Activated T-cell treated with anti-CD3 and anti-CD28 coated beads, Interleukin-2, amount 50 U/mL, for 24 hours (primary cell): ENCODE measurements around the gene MVB12B.

Experiments used
- DNase-seq: peaks from one replicate; pipeline ENCODE4 v3.0.0-alpha.2; 2020
- H3K27ac Mint-ChIP-seq: 2 replicates; pipeline ENCODE4 v1.8.0; 2020; ENCODE audit warnings: mild to moderate bottlenecking, mixed read lengths
- H3K27me3 Mint-ChIP-seq: 2 replicates; pipeline ENCODE4 v1.8.0; 2020; ENCODE audit warnings: mixed read lengths
- H3K36me3 Mint-ChIP-seq: 2 replicates; pipeline ENCODE4 v1.8.0; 2020; ENCODE audit warnings: low read depth, mixed read lengths
- H3K4me1 Mint-ChIP-seq: 2 replicates; pipeline ENCODE4 v1.8.0; 2020; ENCODE audit warnings: low read depth, mixed read lengths
- H3K4me3 Mint-ChIP-seq: 2 replicates; pipeline ENCODE4 v1.8.0; 2020; ENCODE audit warnings: mild to moderate bottlenecking, moderate library complexity, mixed read lengths
- H3K9me3 Mint-ChIP-seq: 2 replicates; pipeline ENCODE4 v1.8.0; 2020; ENCODE audit warnings: mixed read lengths

MVB12B gene

DNA sequence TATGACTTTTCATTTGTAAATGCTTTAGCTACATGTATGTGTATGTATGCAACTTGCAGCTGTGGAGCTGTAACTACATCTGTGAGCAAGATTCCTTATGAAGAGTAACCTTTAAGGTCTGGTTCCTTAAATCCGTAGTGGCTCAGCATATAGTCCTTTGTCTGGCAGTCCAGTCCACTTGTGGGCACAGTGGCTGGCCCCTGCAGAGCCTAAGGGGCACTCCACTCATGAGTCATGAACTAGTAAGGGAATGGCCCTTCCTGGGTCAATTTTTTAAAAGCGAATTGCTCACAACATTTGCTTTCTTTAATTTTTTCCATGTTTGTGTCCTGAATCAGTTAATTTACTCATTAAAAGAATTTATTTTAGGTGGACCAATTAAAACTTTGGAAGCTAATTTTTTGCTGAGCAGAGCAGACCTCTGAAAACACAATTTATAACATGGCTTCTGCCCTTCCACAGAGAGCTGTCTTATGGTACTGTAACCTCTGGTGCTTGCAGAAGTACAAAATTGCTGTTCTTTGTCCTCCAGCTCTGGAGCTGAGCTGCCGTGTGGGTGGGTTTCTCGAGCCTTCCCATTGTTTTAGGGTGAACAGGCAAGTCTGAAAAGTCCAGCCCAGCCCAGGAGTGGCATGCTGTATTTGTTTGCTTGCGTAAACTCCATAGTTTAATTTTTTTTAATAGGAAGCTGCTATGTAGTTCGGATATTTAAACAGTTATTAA lies 110.1 kb downstream of the MVB12B start:
- H3K27me3 Mint-ChIP-seq: no peaks in the 10 kb centered on the region
- no peaks in the 10 kb centered on the region for H3K9me3 Mint-ChIP-seq
- no peak for DNase-seq
- H3K4me1 Mint-ChIP-seq: peaks cover 21% of the 10 kb centered on the region
- no peak overlapping the region for H3K27ac Mint-ChIP-seq
- no peak overlapping the region for H3K4me3 Mint-ChIP-seq
- H3K36me3 Mint-ChIP-seq: no peaks in the 10 kb centered on the region

DNA sequence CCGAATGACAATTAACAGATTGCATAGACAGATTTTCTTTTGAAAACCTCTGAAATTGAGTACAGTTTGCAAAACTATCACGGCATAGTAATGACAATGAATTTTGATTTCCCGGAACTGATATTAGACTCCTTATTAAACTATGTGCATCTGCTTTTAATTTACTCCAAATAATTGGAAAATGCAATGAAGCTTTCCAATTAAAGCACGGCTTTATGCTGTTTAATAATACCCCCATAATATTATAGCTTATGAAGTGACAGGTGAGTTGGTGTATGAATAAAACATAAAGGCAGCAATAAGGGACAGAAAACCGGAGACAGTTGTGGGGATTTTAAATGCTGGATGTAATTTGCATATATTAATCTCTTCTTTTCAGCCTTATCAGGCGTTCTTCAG lies 110.6 kb downstream of the MVB12B start:
- Mint-ChIP-seq H3K4me1 (peaks cover 21% of the 10 kb centered on the region), H3K9me3 (no peaks in the 10 kb centered on the region), H3K27me3 (no peaks in the 10 kb centered on the region), H3K4me3 (no peak overlapping the region), H3K36me3 (no peaks in the 10 kb centered on the region), H3K27ac (no peak overlapping the region)
- no peak for DNase-seq

DNA sequence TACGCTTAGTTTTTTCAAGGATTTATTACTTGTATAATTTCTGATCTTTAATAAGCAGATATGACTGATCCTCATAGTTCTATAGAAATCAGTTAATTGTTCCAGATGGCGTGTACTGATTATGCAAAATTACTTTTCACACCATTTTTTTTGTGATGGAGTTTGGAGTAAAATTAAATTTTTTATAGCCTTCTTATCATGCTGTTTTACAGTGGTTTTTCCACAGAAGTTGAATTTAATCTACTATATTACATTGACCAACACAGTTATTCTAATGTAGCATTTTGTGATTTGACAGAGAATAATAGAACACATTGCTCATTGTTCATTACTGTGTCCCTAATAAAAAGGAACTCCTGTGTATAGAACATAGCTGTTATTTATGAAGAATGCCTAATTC lies 111.1 kb downstream of the MVB12B start:
- Mint-ChIP-seq H3K4me1 (peaks cover 21% of the 10 kb centered on the region), H3K4me3 (no peak overlapping the region), H3K9me3 (no peaks in the 10 kb centered on the region), H3K36me3 (no peaks in the 10 kb centered on the region), H3K27me3 (no peaks in the 10 kb centered on the region), H3K27ac (no peak overlapping the region)
- DNase-seq: no peak

DNA sequence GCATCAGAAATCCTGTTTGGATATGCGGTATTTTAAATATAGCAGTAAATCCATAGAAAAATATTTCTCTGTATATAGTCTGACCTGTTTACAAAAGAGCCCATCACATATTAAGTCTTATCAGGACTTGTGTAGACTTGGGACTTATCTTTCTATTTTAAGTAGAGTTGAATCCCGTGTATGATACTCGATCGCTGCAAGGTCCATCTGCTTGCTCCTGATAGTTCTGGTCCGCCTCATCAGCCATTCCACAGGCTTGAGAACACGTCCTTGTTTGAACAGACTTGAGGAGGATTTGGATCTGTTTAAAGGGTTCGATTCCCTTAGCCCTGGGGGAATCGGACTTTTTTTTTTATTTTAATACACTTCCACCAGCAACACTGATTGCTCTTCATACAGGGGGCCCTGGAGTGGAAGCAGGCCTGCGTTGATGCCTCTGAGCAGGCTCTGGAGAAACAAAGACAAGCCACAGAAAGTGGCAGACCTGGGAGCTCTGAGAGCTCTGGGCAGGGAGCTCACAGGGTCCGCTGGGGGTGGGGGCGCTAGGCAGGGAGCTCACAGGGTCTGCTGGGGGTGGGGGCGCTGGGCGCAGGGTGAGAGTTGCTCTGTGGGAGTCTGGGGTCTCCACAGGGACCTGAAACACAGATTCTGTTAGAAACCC lies 112.2 kb downstream of the MVB12B start:
- DNase-seq: no peak
- no peak overlapping the region for H3K27ac Mint-ChIP-seq
- H3K36me3 Mint-ChIP-seq: no peaks in the 10 kb centered on the region
- no peaks in the 10 kb centered on the region for H3K27me3 Mint-ChIP-seq
- H3K9me3 Mint-ChIP-seq: no peaks in the 10 kb centered on the region
- H3K4me3 Mint-ChIP-seq: no peak overlapping the region
- peaks cover 23% of the 10 kb centered on the region for H3K4me1 Mint-ChIP-seq

DNA sequence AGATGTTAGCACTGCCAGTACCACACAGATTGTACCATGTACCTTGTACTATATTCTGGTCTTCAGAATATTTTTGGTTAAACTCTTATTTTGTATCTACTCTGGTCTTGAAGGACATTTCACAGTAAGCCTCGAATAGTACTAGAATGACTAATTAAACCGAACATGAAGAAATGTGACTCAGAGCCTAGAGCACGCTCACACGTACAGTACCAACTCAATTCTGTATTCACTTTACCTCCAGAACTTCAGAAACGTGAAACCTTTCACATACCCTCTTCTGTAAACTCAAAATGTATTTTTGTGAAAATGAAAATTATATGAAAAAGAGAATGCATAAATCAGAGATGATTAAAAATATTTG lies 112.8 kb downstream of the MVB12B start:
- H3K27ac Mint-ChIP-seq: no peak overlapping the region
- H3K4me1 Mint-ChIP-seq: peaks cover 25% of the 10 kb centered on the region
- no peaks in the 10 kb centered on the region for H3K27me3 Mint-ChIP-seq
- no peaks in the 10 kb centered on the region for H3K36me3 Mint-ChIP-seq
- no peak for DNase-seq
- H3K4me3 Mint-ChIP-seq: no peak overlapping the region
- H3K9me3 Mint-ChIP-seq: no peaks in the 10 kb centered on the region

DNA sequence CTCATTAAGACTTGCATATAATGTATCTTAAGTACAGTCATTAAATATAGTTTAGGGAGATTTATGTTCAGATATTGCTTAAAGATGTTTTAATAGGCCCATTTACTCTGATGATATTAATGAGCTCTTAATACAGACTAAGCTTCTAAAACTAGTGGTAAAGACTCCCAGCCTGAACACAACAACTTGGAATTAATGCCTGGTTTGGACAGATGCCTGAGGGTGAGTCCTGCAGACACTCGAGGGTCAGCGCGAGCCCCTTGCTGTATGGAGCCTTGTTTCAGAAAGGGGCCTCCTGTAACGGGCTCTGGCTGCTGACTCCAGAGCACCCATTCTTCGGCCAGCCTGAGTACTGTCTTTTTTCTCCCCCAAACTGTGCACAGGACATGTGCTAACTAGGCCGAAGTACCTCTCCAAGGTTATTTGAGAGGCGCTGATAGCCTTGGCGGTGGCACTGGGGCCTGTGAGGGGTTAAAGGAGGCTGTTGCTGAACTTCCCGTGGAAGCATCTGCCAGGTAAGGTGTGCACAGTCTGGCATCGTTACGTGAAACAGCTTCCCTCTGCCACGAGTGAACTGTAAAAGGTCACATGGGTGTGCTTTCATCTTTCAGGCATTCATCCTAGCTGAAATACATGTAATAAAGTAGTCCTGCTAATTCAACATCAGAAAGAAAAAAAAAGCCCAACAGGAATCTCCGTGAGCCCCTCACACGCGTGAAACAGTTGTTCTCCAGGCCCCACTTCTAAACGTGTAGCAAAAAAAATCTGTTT lies 113.4 kb downstream of the MVB12B start:
- peaks cover 28% of the 10 kb centered on the region for H3K4me1 Mint-ChIP-seq
- no peak overlapping the region for H3K4me3 Mint-ChIP-seq
- no peaks in the 10 kb centered on the region for H3K9me3 Mint-ChIP-seq
- DNase-seq: no peak
- no peak overlapping the region for H3K27ac Mint-ChIP-seq
- no peaks in the 10 kb centered on the region for H3K36me3 Mint-ChIP-seq
- no peaks in the 10 kb centered on the region for H3K27me3 Mint-ChIP-seq

DNA sequence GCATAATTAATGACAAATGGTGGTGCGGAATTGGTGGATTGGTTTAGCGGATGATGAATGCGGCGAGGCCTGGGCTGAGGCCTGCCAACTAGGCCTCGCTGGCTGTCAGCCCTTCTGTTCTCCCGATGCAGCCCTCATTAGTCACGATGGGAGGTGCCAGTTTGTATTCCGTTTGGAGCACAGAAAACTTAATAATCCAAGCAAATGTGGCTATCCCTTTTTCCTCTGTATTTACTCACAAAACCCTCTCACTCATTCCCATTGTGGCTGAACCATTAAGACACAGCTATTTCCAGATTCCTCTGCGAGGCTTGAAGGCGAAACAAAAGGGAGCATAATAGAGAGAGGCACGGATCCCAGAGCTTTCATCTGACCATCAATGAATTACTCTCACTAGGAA lies 114.3 kb downstream of the MVB12B start:
- H3K27ac Mint-ChIP-seq: no peak overlapping the region
- H3K4me1 Mint-ChIP-seq: peaks cover 28% of the 10 kb centered on the region
- DNase-seq: no peak
- H3K36me3 Mint-ChIP-seq: no peaks in the 10 kb centered on the region
- no peaks in the 10 kb centered on the region for H3K9me3 Mint-ChIP-seq
- H3K27me3 Mint-ChIP-seq: no peaks in the 10 kb centered on the region
- H3K4me3 Mint-ChIP-seq: no peak overlapping the region

DNA sequence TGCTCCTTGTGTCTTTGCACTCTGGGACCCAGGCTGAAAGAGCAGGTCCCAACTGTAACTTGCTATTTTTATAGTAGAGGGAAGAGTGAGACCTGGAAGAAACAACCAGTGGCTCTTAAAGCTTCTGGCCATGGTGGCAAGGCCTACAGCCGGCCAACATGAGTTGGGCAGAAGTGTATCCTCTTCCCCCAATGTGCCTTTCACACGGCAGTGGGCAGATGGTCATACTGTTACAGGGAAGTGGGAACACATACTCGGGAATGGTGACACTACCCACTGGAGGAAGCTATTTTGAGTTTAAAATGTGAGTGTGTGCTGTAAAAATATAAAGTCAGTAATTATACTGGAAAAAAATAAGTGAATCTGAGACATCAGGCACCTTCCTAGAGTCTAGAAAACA lies 116.0 kb downstream of the MVB12B start:
- DNase-seq: no peak
- H3K9me3 Mint-ChIP-seq: no peaks in the 10 kb centered on the region

DNA sequence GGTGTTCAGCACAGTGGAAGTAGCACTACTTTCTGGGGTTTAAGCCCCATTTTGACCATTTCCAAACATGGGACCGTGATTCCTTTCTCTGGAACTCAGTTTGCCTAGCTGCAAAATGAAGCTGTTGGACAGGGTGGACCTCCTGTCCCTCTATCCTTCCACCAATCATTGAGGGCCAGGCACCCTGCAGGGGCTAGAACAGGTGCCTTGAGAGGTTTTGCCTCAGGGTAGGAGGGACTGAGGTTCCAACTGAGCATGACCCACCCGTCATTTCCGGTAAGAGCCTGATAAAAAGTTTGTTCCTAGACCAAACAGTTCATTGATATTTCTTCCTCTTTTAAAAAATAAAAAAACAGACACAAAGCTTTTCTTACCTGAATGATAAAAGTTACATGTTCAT lies 116.5 kb downstream of the MVB12B start:
- H3K9me3 Mint-ChIP-seq: no peaks in the 10 kb centered on the region
- H3K4me1 Mint-ChIP-seq: peaks cover 28% of the 10 kb centered on the region
- no peak overlapping the region for H3K4me3 Mint-ChIP-seq
- DNase-seq: no peak
- H3K36me3 Mint-ChIP-seq: no peaks in the 10 kb centered on the region
- no peak overlapping the region for H3K27ac Mint-ChIP-seq
- no peaks in the 10 kb centered on the region for H3K27me3 Mint-ChIP-seq

More for the DNA sequence above, 116.0 kb downstream of the MVB12B start:
- Mint-ChIP-seq H3K4me3 (no peak overlapping the region), H3K36me3 (no peaks in the 10 kb centered on the region), H3K4me1 (peaks cover 28% of the 10 kb centered on the region), H3K27me3 (no peaks in the 10 kb centered on the region), H3K27ac (no peak overlapping the region)

DNA sequence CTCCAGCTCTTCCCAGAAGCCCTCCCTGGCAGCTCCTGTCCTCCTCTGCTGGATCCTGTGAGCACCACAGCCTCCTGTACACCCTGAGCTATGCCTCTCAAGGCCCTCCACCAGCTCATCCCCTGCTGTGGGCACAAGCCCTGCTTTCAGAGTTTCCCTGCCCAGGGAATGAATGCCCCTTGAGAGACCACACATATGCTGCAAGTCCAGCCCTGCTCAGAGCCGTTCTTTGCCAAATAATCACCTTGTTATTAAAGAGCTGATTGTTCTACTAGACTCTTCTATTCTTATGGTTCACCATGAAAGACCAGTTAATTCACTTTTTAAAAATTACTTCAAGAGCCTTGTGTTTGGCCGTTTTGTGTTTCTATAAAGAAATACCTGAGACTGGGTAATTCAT lies 121.5 kb downstream of the MVB12B start:
- no peaks in the 10 kb centered on the region for H3K36me3 Mint-ChIP-seq
- H3K4me3 Mint-ChIP-seq: no peak overlapping the region
- H3K27me3 Mint-ChIP-seq: no peaks in the 10 kb centered on the region
- H3K4me1 Mint-ChIP-seq: peaks cover 7% of the 10 kb centered on the region
- no peak for DNase-seq
- no peaks in the 10 kb centered on the region for H3K9me3 Mint-ChIP-seq
- H3K27ac Mint-ChIP-seq: no peak overlapping the region

DNA sequence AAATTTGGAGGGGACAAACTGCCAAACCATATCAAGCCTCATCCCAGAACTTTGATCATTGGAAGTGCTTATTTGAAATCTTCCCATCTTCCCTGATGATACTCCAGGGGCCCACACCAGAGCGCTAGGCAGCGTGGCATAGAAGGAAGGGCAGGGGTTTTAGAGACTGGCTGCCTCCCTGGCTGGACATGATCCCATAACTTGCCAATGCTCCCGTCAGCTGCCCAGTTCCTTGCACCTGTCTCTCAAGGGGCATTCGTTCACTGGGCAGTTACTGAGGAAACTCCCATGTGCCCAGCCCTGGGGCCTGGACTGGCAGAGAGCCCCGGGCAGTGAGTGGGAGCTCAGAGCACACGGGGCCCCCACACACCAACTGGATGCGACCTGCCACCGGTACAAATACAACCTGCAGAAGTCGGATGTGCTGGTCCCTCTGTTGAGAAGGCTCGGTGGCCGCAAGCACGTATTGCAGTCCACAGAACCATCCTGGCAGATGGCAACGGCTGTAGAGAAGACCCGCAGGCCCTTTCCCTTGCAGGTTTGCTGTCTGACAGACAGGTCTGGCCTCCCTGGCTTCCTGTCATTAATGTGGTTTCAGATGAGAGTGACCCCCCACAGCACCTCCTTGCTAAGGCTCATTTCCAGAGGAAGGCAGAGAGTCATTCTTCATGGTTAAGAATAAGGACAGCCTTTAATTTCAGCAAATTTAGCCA lies 122.4 kb downstream of the MVB12B start:
- Mint-ChIP-seq H3K4me1 (peaks cover 4% of the 10 kb centered on the region), H3K36me3 (no peaks in the 10 kb centered on the region), H3K27me3 (no peaks in the 10 kb centered on the region), H3K4me3 (no peak overlapping the region), H3K27ac (no peak overlapping the region), H3K9me3 (no peaks in the 10 kb centered on the region)
- no peak for DNase-seq

DNA sequence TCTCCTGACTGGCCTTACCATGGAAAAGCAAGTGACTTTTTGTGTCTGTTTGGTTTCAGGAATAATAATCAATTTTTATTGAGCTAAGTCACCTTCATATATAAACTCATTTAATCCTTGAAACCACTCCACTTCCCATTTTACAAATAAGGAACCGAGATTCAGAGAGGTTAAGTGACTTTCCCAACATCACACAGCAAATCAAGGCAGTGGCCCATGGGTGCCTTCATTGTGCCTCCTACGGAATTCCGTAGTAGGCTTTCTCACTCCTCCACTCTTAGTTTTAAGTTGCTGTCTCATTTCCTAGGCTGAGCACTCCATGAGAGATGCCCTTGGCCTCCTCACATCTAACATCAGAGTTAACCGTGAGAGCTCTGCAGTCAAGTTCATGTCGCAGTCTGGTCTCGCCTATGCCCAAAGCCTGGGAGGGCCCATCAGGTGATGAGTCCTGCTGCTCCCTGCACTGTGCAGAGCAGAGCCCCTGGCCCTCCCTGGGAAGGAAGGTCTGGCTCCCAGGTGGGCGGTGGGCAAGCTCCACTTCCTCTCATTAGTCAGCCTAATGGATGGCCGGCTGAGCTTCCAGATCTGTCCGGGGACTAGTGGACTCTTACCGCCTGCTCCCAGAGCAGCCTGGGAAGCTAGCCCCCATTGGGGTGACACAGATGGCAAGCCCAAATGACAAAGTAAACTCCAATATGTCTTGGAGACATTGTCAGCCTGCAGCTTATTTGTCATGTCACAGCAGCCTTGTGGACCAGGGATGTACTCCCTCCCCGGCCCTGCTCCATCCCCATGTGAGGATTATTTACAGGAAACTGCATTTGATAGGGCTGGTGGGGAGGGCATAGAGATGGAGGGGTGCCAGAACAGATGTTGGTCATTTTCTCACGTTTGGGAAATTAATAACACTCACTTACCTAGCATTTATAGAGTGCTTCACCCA lies 123.4 kb downstream of the MVB12B start:
- no peaks in the 10 kb centered on the region for H3K9me3 Mint-ChIP-seq

DNA sequence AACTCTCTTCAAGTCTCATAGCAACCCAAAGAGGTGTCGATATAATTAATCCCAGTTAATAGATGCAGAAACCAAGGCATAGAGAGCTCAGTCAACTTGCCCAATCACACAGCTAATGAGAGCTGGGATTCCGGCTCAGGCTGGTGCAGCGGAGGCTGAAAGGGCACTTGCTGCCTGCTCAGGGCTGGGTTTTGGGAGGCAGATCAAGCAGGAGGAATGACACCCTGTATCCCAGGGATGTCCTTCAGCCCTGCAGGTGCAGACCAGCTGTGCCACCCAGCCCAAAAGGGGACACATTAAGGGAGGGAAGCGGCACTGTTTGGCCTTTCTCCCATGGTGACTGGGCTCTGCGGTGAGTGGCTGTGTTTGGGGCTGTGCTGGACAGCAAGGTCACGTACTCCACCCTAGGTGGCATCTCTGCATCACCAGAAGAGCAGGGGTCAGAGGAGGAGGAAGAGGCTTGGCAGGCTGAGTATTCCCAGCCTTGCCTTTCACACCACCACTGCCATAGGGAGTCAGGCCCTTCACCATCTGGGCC lies 124.1 kb downstream of the MVB12B start:
- Mint-ChIP-seq H3K27ac (no peak overlapping the region), H3K27me3 (no peaks in the 10 kb centered on the region), H3K9me3 (no peaks in the 10 kb centered on the region), H3K4me3 (no peak overlapping the region), H3K4me1 (no peaks in the 10 kb centered on the region), H3K36me3 (no peaks in the 10 kb centered on the region)
- no peak for DNase-seq

More for the DNA sequence above, 123.4 kb downstream of the MVB12B start:
- no peak for DNase-seq
- Mint-ChIP-seq H3K27ac (no peak overlapping the region), H3K4me3 (no peak overlapping the region), H3K4me1 (no peaks in the 10 kb centered on the region), H3K36me3 (no peaks in the 10 kb centered on the region), H3K27me3 (no peaks in the 10 kb centered on the region)
